IgD-negative memory B cell (primary cell): Measurements from ENCODE around the gene STUM. TPM values are rescaled to one million over a fixed set of nuclear protein-coding genes. Genes with fewer than 3 reads are reported as not detected.
A peak's percentile ranks its signal among the peaks of the same experiment; 100 is the strongest.
"Not testable (repeated sequence)": the region's sequence is repeated elsewhere in the genome, so short reads cannot be mapped to it uniquely, and the experiment has no call there.

Experiments used
- H3K27ac Mint-ChIP-seq, 3 donors: one replicate each; pipeline ENCODE4 v1.8.0; 2020 to 2022; ENCODE audit warnings: mild to moderate bottlenecking in 3 of 3, mixed read lengths in 3 of 3, moderate library complexity in 1 of 3
- H3K27me3 Mint-ChIP-seq: one replicate; pipeline ENCODE4 v1.8.0; 2021; ENCODE audit warnings: mixed read lengths
- H3K36me3 Mint-ChIP-seq: one replicate; pipeline ENCODE4 v1.8.0; 2020; ENCODE audit warnings: mild to moderate bottlenecking, mixed read lengths
- H3K4me1 Mint-ChIP-seq, 3 donors: one replicate each; pipeline ENCODE4 v1.8.0; 2020 to 2022; ENCODE audit warnings: mixed read lengths in 3 of 3, mild to moderate bottlenecking in 1 of 3
- H3K4me3 Mint-ChIP-seq, 4 donors: one replicate each; pipeline ENCODE4 v1.8.0; 2020 to 2022; ENCODE audit warnings: mild to moderate bottlenecking in 4 of 4, mixed read lengths in 4 of 4, moderate library complexity in 3 of 4
- H3K9me3 Mint-ChIP-seq, 3 donors: one replicate each; pipeline ENCODE4 v1.8.0; 2020 to 2021; ENCODE audit warnings: mixed read lengths in 3 of 3, mild to moderate bottlenecking in 1 of 3
- polyA plus RNA-seq: library from polyadenylated mRNA; unstranded; fragments of 300-500 nt; fragmentation: Illumina TruSeq; gene quantifications from one replicate; pipeline ENCODE4 v1.2.3, GENCODE V29; 2021

STUM gene
- not detected for polyA plus RNA-seq

GRCh38 chr1:226548256-226549093 lies at the start of gene STUM:
Gene STUM (plus strand): TSS chr1:226548764. CDS start chr1:226548905, 141 bp downstream.
- H3K4me1 Mint-ChIP-seq: peaks cover 0 to 15% (median 12%) of the 10 kb centered on the region in 3 donors
- no peaks in the 10 kb centered on the region for H3K36me3 Mint-ChIP-seq
- no peak within 1 kb of the TSS for H3K27ac Mint-ChIP-seq
- H3K4me3 Mint-ChIP-seq: peak within 1 kb of the TSS; percentile 77 to 90 (median 84)
- no peaks in the 10 kb centered on the region for H3K9me3 Mint-ChIP-seq
- H3K27me3 Mint-ChIP-seq: peaks cover 29% of the 10 kb centered on the region

GRCh38 chr1:226499699-226500098 lies 48.9 kb upstream of the STUM start:
- H3K27ac Mint-ChIP-seq, H3K9me3 Mint-ChIP-seq, H3K4me1 Mint-ChIP-seq, H3K4me3 Mint-ChIP-seq, H3K36me3 Mint-ChIP-seq: not testable (repeated sequence)
- peaks cover 11% of the 10 kb centered on the region for H3K27me3 Mint-ChIP-seq

GRCh38 chr1:226506021-226506420 lies 42.5 kb upstream of the STUM start:
- H3K27ac Mint-ChIP-seq: no peak overlapping the region

GRCh38 chr1:226506921-226507320 lies 41.6 kb upstream of the STUM start:
- peaks cover 5% of the 10 kb centered on the region for H3K36me3 Mint-ChIP-seq
- H3K4me1 Mint-ChIP-seq: no peaks in the 10 kb centered on the region
- H3K27ac Mint-ChIP-seq: no peak overlapping the region
- H3K9me3 Mint-ChIP-seq: peaks cover 0 to 2% (median 0%) of the 10 kb centered on the region in 3 donors
- H3K4me3 Mint-ChIP-seq: peak overlapping the region in 1 of 4 donors; percentile 29
- H3K27me3 Mint-ChIP-seq: peaks cover 33% of the 10 kb centered on the region

More at GRCh38 chr1:226506021-226506420, 42.5 kb upstream of the STUM start:
- H3K27me3 Mint-ChIP-seq: peaks cover 35% of the 10 kb centered on the region
- H3K4me3 Mint-ChIP-seq: no peak overlapping the region
- H3K36me3 Mint-ChIP-seq: peaks cover 5% of the 10 kb centered on the region
- H3K4me1 Mint-ChIP-seq: no peaks in the 10 kb centered on the region
- peaks cover 0 to 2% (median 0%) of the 10 kb centered on the region in 3 donors for H3K9me3 Mint-ChIP-seq

- Mint-ChIP-seq H3K4me3 (no peak overlapping the region), H3K9me3 (no peaks in the 10 kb centered on the region), H3K27me3 (peaks cover 24% of the 10 kb centered on the region), H3K27ac (no peak overlapping the region), H3K4me1 (peaks cover 0 to 2% (median 0%) of the 10 kb centered on the region in 3 donors), H3K36me3 (peaks cover 5% of the 10 kb centered on the region)
Measured at GRCh38 chr1:226510453-226510852, 38.1 kb upstream of the STUM start.

- Mint-ChIP-seq H3K27ac (no peak overlapping the region), H3K4me3 (no peak overlapping the region), H3K36me3 (peaks cover 5% of the 10 kb centered on the region), H3K27me3 (peaks cover 22% of the 10 kb centered on the region), H3K9me3 (no peaks in the 10 kb centered on the region), H3K4me1 (peaks cover 0 to 2% (median 0%) of the 10 kb centered on the region in 3 donors)
Measured at GRCh38 chr1:226511296-226511695, 37.3 kb upstream of the STUM start.

GRCh38 chr1:226512076-226512728 lies 36.4 kb upstream of the STUM start:
- no peak overlapping the region for H3K27ac Mint-ChIP-seq
- H3K36me3 Mint-ChIP-seq: peaks cover 5% of the 10 kb centered on the region
- H3K4me1 Mint-ChIP-seq: peaks cover 0 to 4% (median 0%) of the 10 kb centered on the region in 3 donors
- no peaks in the 10 kb centered on the region for H3K9me3 Mint-ChIP-seq
- H3K4me3 Mint-ChIP-seq: no peak overlapping the region
- H3K27me3 Mint-ChIP-seq: peaks cover 16% of the 10 kb centered on the region

GRCh38 chr1:226518375-226518774 lies 30.2 kb upstream of the STUM start:
- H3K27ac Mint-ChIP-seq: no peak overlapping the region
- H3K4me1 Mint-ChIP-seq: peaks cover 0 to 7% (median 0%) of the 10 kb centered on the region in 3 donors
- H3K27me3 Mint-ChIP-seq: peaks cover 7% of the 10 kb centered on the region
- H3K36me3 Mint-ChIP-seq: no peaks in the 10 kb centered on the region
- no peaks in the 10 kb centered on the region for H3K9me3 Mint-ChIP-seq
- peak overlapping the region in 1 of 4 donors; percentile 45 for H3K4me3 Mint-ChIP-seq

GRCh38 chr1:226519135-226519534 lies 29.4 kb upstream of the STUM start:
- no peaks in the 10 kb centered on the region for H3K9me3 Mint-ChIP-seq
- H3K27ac Mint-ChIP-seq: no peak overlapping the region

GRCh38 chr1:226519716-226520598 lies 28.6 kb upstream of the STUM start:
- Mint-ChIP-seq H3K36me3 (no peaks in the 10 kb centered on the region), H3K4me3 (no peak overlapping the region), H3K4me1 (peaks cover 0 to 5% (median 0%) of the 10 kb centered on the region in 3 donors), H3K27me3 (peaks cover 8% of the 10 kb centered on the region), H3K9me3 (no peaks in the 10 kb centered on the region), H3K27ac (no peak overlapping the region)

More at GRCh38 chr1:226519135-226519534, 29.4 kb upstream of the STUM start:
- Mint-ChIP-seq H3K36me3 (no peaks in the 10 kb centered on the region), H3K4me3 (no peak overlapping the region), H3K4me1 (peaks cover 0 to 5% (median 0%) of the 10 kb centered on the region in 3 donors), H3K27me3 (peaks cover 8% of the 10 kb centered on the region)

- Mint-ChIP-seq H3K27ac (no peak overlapping the region), H3K4me1 (peaks cover 0 to 6% (median 0%) of the 10 kb centered on the region in 3 donors), H3K27me3 (peaks cover 8% of the 10 kb centered on the region), H3K36me3 (no peaks in the 10 kb centered on the region), H3K4me3 (no peak overlapping the region), H3K9me3 (no peaks in the 10 kb centered on the region)
Measured at GRCh38 chr1:226520640-226521355, 27.8 kb upstream of the STUM start.

GRCh38 chr1:226523646-226524406 lies 24.7 kb upstream of the STUM start:
- Mint-ChIP-seq H3K4me3 (no peak overlapping the region), H3K9me3 (peaks cover 0 to 2% (median 0%) of the 10 kb centered on the region in 3 donors), H3K36me3 (no peaks in the 10 kb centered on the region), H3K4me1 (peaks cover 0 to 5% (median 0%) of the 10 kb centered on the region in 3 donors), H3K27ac (no peak overlapping the region), H3K27me3 (peaks cover 8% of the 10 kb centered on the region)

GRCh38 chr1:226524547-226524946 lies 24.0 kb upstream of the STUM start:
- H3K9me3 Mint-ChIP-seq: peaks cover 0 to 2% (median 0%) of the 10 kb centered on the region in 3 donors
- no peak overlapping the region for H3K4me3 Mint-ChIP-seq
- peaks cover 8% of the 10 kb centered on the region for H3K27me3 Mint-ChIP-seq
- no peaks in the 10 kb centered on the region for H3K36me3 Mint-ChIP-seq
- peaks cover 0 to 5% (median 0%) of the 10 kb centered on the region in 3 donors for H3K4me1 Mint-ChIP-seq
- no peak overlapping the region for H3K27ac Mint-ChIP-seq
